Kidney (tissue), 14 donors: ENCODE data around the gene ARAF. TPM values are rescaled to one million over a fixed set of nuclear protein-coding genes. Genes with fewer than 3 reads are reported as not detected.

ENCODE experiments used
- DNase-seq, 5 donors: peaks; one replicate each; pipeline ENCODE4 v3.0.0-alpha.2; 2013 to 2020
- FAIRE-seq: peaks from 2 replicates; lab custom pipeline; 2012; peaks lifted over from hg19 to GRCh38; lab: Jason Lieb, UNC
- H3K27ac ChIP-seq, 2 donors: one replicate each; pipeline ENCODE4 v1.7.0; 2013; ENCODE audit warnings: low read depth in 2 of 2, low read length in 2 of 2, inconsistent platforms in 1 of 2
- H3K27me3 ChIP-seq: one replicate; pipeline ENCODE4 v1.7.1; 2013; ENCODE audit warnings: low read length, inconsistent platforms; ENCODE audit not compliant: control insufficient read depth, insufficient read depth
- H3K36me3 ChIP-seq, 3 donors: one replicate each; pipeline versions ENCODE4 v1.7.0 to v1.7.1; 2013; ENCODE audit warnings: low read length in 3 of 3, control low read depth in 1 of 3, inconsistent platforms in 1 of 3; ENCODE audit not compliant: insufficient read depth in 3 of 3, control insufficient read depth in 2 of 3
- H3K4me1 ChIP-seq, 3 donors: one replicate each; pipeline versions ENCODE4 v1.7.0 to v1.7.1; 2013; ENCODE audit warnings: low read length in 3 of 3, inconsistent platforms in 1 of 3, low read depth in 1 of 3; ENCODE audit not compliant: control insufficient read depth in 2 of 3, insufficient read depth in 2 of 3
- H3K4me3 ChIP-seq, 3 donors: one replicate each; pipeline versions ENCODE4 v1.7.0 to v1.8.1; 2013; ENCODE audit warnings: low read length in 3 of 3, control low read depth in 1 of 3, inconsistent platforms in 1 of 3
- H3K9ac ChIP-seq, 3 donors: one replicate each; pipeline versions ENCODE4 v1.7.0 to v1.7.1; 2013; ENCODE audit warnings: low read length in 3 of 3, control low read depth in 1 of 3, inconsistent platforms in 1 of 3
- H3K9me3 ChIP-seq, 3 donors: one replicate each; pipeline versions ENCODE4 v1.7.0 to v1.7.1; 2013; ENCODE audit warnings: low read length in 3 of 3, control low read depth in 1 of 3, inconsistent platforms in 1 of 3; ENCODE audit not compliant: control insufficient read depth in 2 of 3, insufficient read depth in 1 of 3
- intact Hi-C: fragments of 100-400 bp; cut with DNase I; formaldehyde crosslinking; loops from one replicate; pipeline ENCODE4 v1.11.1; 2022
- polyA plus RNA-seq: library from polyadenylated mRNA; stranded (reverse); fragments of 350-450 nt; fragmentation: Illumina TruSeq; extraction: RNeasy Lipid Tissue Mini Kit (QIAGEN cat#74804); gene quantifications from one replicate; pipeline ENCODE4 v1.2.3, GENCODE V29; 2014; ENCODE audit warnings: low read depth, low replicate concordance; ENCODE audit not compliant: insufficient read depth
- total RNA-seq: library from RNA; stranded (reverse); fragmentation: NEBNext Ultra II Directional; extraction: Animal tissue kit (Norgen Biotek cat#: 25700); gene quantifications from one replicate; pipeline ENCODE4 v1.2.1, GENCODE V29; 2021
- TF ChIP-seq, protein P1 (sequence below): IDR thresholded peaks from 3 replicates; pipeline ENCODE4 v1.5.1; 2012; ENCODE audit warnings: mild to moderate bottlenecking, moderate library complexity, borderline replicate concordance; ENCODE audit not compliant: insufficient read depth; ENCODE audit errors: extremely low read depth
- donor health status: control.
- donor health status: control.
- donor health status: control.
- donor health status: control.
- donor health status: control.
- donor health status: DM: yes; HTN: yes; CAD: no.
- donor health status: Normal renal cell carcinoma (clear cell type).

Gene ARAF
- total and polyA plus RNA-seq, 2 donors from 2014 or later: 79.4 to 105 TPM

DNA sequence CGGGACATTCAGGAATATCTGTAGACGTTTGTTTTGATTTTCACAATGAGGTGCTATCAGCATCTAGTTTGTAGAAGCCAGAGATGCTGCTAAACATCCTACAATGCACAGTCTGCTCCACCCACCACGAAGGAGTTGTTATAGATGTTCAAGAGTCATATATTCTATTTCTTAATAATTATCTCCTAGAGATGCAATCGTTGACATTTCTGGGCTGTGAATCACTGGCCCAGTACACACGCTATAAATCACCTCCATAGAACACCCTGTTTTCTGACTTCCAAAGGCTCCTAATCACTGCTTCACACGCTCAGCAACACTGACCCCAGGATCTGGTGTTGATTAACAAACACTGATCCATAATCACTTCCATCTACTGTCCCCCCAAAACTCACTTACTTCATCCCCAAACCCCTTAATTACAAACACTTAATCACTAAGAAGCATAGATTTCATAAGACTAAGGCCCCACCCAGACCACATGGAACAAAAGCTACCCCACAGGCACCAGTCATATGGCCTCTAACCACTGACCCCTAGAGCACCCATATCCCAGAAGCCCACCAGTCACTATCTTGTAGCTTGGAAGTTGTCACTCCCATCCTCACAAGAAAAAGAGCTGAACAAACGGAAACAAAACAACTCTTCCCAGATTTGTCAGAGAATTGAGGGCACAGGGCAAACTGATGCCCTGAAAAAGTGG, 46.3 kb upstream of the ARAF start:
- H3K9ac ChIP-seq: no peak overlapping the region
- DNase-seq (no peak), FAIRE-seq (no peak)

GRCh38 chrX:47515941-47516665, 44.9 kb upstream of the ARAF start:
- TF ChIP-seq, protein P1, sequence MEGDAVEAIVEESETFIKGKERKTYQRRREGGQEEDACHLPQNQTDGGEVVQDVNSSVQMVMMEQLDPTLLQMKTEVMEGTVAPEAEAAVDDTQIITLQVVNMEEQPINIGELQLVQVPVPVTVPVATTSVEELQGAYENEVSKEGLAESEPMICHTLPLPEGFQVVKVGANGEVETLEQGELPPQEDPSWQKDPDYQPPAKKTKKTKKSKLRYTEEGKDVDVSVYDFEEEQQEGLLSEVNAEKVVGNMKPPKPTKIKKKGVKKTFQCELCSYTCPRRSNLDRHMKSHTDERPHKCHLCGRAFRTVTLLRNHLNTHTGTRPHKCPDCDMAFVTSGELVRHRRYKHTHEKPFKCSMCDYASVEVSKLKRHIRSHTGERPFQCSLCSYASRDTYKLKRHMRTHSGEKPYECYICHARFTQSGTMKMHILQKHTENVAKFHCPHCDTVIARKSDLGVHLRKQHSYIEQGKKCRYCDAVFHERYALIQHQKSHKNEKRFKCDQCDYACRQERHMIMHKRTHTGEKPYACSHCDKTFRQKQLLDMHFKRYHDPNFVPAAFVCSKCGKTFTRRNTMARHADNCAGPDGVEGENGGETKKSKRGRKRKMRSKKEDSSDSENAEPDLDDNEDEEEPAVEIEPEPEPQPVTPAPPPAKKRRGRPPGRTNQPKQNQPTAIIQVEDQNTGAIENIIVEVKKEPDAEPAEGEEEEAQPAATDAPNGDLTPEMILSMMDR: no peak
- Histone ChIP-seq H3K36me3 (no peaks in the 10 kb centered on the region), H3K9ac (no peak overlapping the region), H3K4me1 (no peaks in the 10 kb centered on the region), H3K9me3 (no peaks in the 10 kb centered on the region), H3K27me3 (no peaks in the 10 kb centered on the region), H3K27ac (no peak overlapping the region), H3K4me3 (no peak overlapping the region)
- DNase-seq: no peak
- intact Hi-C loops: no loop called here
- FAIRE-seq: no peak

More for the DNA sequence above, 46.3 kb upstream of the ARAF start:
- H3K36me3 ChIP-seq: no peaks in the 10 kb centered on the region
- no peaks in the 10 kb centered on the region for H3K27me3 ChIP-seq
- TF ChIP-seq, protein P1: no peak
- H3K4me3 ChIP-seq: no peak overlapping the region
- intact Hi-C loops: no loop called here
- no peaks in the 10 kb centered on the region for H3K9me3 ChIP-seq
- H3K27ac ChIP-seq: no peak overlapping the region
- no peaks in the 10 kb centered on the region for H3K4me1 ChIP-seq

DNA sequence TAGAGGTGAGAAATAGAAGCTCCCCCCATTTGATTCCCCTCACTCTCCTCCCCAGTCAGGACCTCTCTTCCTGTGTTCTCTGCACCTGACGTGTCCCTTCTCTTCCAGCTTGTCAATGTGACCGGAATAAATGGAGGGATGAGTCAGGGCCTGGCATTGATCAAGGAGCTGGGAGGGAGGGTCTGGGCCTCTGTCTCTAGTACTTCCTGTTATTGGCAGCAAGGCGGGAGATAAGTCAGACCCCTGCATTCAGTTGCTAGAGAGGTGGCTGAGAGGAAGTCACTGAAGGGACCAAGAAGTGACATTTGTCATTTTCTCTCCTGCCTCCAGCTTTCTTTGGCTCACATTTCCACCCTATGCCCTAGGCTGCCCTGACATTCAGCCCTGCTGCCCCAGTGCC, 42.9 kb upstream of the ARAF start:
- intact Hi-C loops: no loop called here
- H3K27me3 ChIP-seq: no peaks in the 10 kb centered on the region
- no peaks in the 10 kb centered on the region for H3K4me1 ChIP-seq
- no peaks in the 10 kb centered on the region for H3K36me3 ChIP-seq
- no peaks in the 10 kb centered on the region for H3K9me3 ChIP-seq
- H3K9ac ChIP-seq: no peak overlapping the region
- no peak for DNase-seq
- TF ChIP-seq, protein P1: no peak
- H3K4me3 ChIP-seq: no peak overlapping the region
- no peak overlapping the region for H3K27ac ChIP-seq
- FAIRE-seq: no peak
